Nephron progenitor cell (in vitro differentiated cells): ENCODE results near the gene ASCC1.
"Not testable (repeated sequence)": the region's sequence is repeated elsewhere in the genome, so short reads cannot be mapped to it uniquely, and the experiment has no call there.

Experiments
- DNase-seq: peaks from one replicate; pipeline ENCODE4 v3.0.0; 2021
- H3K27ac Mint-ChIP-seq: 2 replicates; pipeline ENCODE4 v1.8.0; 2021; ENCODE audit warnings: mild to moderate bottlenecking, moderate library complexity, mixed read lengths
- H3K27me3 Mint-ChIP-seq: 2 replicates; pipeline ENCODE4 v1.8.0; 2021; ENCODE audit warnings: mild to moderate bottlenecking, low read depth, mixed read lengths; ENCODE audit not compliant: poor library complexity
- H3K36me3 Mint-ChIP-seq: 2 replicates; pipeline ENCODE4 v1.8.0; 2021; ENCODE audit warnings: low read depth, mixed read lengths
- H3K4me1 Mint-ChIP-seq: 2 replicates; pipeline ENCODE4 v1.8.0; 2021; ENCODE audit warnings: mixed read lengths
- H3K4me3 Mint-ChIP-seq: 2 replicates; pipeline ENCODE4 v1.8.0; 2021; ENCODE audit warnings: mild to moderate bottlenecking, moderate library complexity, mixed read lengths
- H3K9me3 Mint-ChIP-seq: 2 replicates; pipeline ENCODE4 v1.8.0; 2021; ENCODE audit warnings: mild to moderate bottlenecking, moderate library complexity, mixed read lengths
- TF ChIP-seq, protein P1 (sequence below): fragments of 200-600 bp; sonication (generic); IDR thresholded peaks from 2 replicates; pipeline ENCODE4 v1.5.0; 2021; ENCODE audit warnings: antibody characterized with exemption

Gene ASCC1

DNA sequence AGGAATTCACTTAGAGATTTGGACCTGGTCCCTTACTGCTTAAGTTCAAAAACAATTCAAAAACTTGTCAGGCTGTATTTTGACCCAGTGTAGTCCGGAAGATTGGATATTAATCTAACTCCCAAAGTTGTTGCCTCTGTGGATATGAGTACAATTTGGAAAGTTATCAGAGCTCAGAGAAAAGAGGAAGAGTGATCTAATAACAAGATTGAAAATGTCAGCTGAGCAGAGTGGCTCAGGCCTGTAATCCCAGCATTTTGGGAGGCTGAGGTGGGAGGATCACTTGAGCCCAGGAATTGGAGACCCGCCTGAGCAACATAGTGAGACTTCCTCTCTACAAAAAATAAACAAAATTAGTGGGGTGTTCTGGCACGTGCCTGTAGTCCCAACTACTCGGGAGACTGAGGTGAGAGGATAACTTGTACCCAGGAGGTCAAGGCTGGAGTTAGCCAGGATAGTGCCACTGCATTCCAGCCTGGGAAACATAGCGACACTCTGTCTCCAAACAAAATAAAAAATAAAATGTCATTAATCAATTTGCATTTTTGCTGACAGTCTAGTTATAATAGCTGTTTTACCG is 3.2 kb upstream of the ASCC1 start:
- Mint-ChIP-seq H3K36me3 (peaks cover 26% of the 10 kb centered on the region), H3K4me3 (no peak overlapping the region), H3K27me3 (peaks cover 3% of the 10 kb centered on the region), H3K4me1 (peaks cover 51% of the 10 kb centered on the region), H3K9me3 (no peaks in the 10 kb centered on the region), H3K27ac (peak overlapping the region; percentile 62)
- TF ChIP-seq, protein P1, sequence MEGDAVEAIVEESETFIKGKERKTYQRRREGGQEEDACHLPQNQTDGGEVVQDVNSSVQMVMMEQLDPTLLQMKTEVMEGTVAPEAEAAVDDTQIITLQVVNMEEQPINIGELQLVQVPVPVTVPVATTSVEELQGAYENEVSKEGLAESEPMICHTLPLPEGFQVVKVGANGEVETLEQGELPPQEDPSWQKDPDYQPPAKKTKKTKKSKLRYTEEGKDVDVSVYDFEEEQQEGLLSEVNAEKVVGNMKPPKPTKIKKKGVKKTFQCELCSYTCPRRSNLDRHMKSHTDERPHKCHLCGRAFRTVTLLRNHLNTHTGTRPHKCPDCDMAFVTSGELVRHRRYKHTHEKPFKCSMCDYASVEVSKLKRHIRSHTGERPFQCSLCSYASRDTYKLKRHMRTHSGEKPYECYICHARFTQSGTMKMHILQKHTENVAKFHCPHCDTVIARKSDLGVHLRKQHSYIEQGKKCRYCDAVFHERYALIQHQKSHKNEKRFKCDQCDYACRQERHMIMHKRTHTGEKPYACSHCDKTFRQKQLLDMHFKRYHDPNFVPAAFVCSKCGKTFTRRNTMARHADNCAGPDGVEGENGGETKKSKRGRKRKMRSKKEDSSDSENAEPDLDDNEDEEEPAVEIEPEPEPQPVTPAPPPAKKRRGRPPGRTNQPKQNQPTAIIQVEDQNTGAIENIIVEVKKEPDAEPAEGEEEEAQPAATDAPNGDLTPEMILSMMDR, result no peak
- DNase-seq, result no peak

DNA sequence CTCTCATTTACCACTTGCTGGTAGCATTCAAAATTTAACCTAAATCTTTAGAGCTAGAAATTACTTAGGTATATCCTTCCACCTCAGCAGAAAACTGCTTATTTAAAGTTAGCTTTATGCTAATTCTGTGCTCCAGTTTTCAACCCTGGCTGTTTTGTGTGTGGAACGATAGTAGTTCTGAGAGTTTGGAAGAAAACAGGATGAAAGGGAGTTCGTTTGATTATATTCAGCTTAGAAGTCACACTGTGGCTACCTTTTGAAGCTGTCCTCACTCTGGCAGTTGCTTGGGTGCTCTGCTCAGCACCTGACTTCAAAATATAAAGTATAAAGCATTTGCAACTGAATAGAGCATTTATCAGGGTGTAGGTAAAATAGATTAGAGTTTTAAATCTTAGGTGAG is 2.6 kb upstream of the ASCC1 start:
- Mint-ChIP-seq H3K27ac (peak overlapping the region; percentile 62), H3K27me3 (peaks cover 3% of the 10 kb centered on the region), H3K4me1 (peaks cover 45% of the 10 kb centered on the region), H3K36me3 (peaks cover 21% of the 10 kb centered on the region), H3K9me3 (no peaks in the 10 kb centered on the region), H3K4me3 (no peak overlapping the region)
- TF ChIP-seq, protein P1, result no peak
- DNase-seq, result no peak

DNA sequence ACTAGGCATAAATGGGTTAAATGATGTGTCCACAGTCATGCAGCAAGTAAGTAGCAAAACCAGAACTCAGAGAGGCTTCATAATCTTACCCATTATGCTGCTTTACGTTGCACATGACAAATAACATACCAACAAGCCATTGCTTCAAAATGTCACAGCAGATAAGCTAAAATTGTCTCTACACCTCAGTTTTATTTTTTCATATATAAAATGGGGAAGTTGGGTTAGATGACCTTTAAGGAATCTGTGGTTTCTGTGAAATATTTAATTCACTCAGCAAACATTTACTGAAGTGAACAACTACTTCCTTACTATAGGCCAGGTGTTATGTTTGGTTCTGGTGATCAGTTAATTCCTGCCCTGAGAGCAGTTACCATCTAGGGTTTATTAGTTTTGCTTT is 2.2 kb upstream of the ASCC1 start:
- H3K4me3 Mint-ChIP-seq, result peak overlapping the region; percentile 40
- H3K36me3 Mint-ChIP-seq, result peaks cover 21% of the 10 kb centered on the region
- TF ChIP-seq, protein P1, result no peak
- H3K4me1 Mint-ChIP-seq, result peaks cover 42% of the 10 kb centered on the region
- no peak overlapping the region for H3K27ac Mint-ChIP-seq
- no peaks in the 10 kb centered on the region for H3K9me3 Mint-ChIP-seq
- DNase-seq, result no peak
- H3K27me3 Mint-ChIP-seq, result peaks cover 3% of the 10 kb centered on the region

DNA sequence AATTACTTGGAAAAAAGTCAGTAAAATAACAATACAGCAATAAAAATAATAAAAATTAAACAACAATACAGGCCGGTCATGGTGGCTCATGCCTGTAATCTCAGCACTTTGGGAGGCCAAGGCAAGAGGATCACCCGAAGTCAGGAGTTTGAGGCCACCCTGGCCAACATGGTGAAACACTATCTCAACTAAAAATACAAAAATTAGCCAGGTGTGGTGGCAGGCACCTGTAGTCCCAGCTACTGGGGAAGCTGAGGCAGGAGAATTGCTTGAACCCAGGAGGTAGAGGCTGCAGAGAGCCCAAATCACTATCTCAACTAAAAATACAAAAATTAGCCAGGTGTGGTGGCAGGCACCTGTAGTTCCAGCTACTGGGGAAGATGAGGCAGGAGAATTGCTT is 4.2 kb downstream of the ASCC1 start:
- DNase-seq, H3K4me3 Mint-ChIP-seq, H3K27me3 Mint-ChIP-seq, H3K9me3 Mint-ChIP-seq: not testable (repeated sequence)
- Mint-ChIP-seq H3K27ac (peak overlapping the region; percentile 42), H3K36me3 (peaks cover 29% of the 10 kb centered on the region), H3K4me1 (peaks cover 24% of the 10 kb centered on the region)

DNA sequence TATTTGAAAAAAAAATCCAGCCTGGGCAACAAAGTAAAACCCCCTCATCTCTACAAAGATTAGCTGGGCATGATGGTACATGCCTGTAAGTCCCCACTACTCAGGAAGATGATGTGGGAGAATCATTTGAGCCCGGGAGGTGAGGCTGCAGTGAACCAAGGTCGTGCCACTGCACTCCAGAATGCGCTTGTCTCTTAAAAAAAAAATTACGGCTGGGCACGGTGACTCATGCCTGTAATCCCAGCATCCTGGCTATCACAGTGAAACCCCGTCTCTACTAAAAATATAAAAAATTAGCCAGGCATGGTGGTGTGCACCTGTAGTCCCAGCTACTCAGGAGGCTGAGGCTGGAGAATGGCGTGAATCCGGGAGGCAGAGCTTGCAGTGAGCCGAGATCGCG is 4.7 kb downstream of the ASCC1 start:
- DNase-seq, H3K27me3 Mint-ChIP-seq, H3K9me3 Mint-ChIP-seq, H3K27ac Mint-ChIP-seq, H3K4me3 Mint-ChIP-seq: not testable (repeated sequence)
- Mint-ChIP-seq H3K4me1 (peaks cover 20% of the 10 kb centered on the region), H3K36me3 (peaks cover 31% of the 10 kb centered on the region)

DNA sequence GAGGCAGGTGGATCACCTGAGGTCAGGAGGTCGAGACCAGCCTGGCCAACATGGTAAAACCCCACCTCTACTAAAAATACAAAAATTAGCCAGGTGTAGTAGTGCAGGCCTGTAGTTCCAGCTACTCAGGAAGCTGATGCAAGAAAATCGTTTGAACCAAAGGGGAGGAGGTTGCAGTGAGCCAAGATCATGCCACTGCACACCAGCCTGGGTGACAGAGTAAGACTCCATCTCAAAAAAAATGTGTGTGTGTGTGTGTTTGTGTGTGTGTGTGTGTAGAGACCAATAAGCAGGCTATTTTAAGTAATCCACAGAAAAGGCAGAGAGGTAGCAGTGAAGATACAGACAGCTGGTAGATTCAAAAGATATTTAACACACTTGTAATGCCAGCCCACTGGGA is 7.5 kb downstream of the ASCC1 start:
- H3K4me3 Mint-ChIP-seq, H3K27ac Mint-ChIP-seq, DNase-seq, H3K27me3 Mint-ChIP-seq, H3K9me3 Mint-ChIP-seq: not testable (repeated sequence)
- H3K4me1 Mint-ChIP-seq, result peaks cover 15% of the 10 kb centered on the region
- H3K36me3 Mint-ChIP-seq, result peaks cover 38% of the 10 kb centered on the region

DNA sequence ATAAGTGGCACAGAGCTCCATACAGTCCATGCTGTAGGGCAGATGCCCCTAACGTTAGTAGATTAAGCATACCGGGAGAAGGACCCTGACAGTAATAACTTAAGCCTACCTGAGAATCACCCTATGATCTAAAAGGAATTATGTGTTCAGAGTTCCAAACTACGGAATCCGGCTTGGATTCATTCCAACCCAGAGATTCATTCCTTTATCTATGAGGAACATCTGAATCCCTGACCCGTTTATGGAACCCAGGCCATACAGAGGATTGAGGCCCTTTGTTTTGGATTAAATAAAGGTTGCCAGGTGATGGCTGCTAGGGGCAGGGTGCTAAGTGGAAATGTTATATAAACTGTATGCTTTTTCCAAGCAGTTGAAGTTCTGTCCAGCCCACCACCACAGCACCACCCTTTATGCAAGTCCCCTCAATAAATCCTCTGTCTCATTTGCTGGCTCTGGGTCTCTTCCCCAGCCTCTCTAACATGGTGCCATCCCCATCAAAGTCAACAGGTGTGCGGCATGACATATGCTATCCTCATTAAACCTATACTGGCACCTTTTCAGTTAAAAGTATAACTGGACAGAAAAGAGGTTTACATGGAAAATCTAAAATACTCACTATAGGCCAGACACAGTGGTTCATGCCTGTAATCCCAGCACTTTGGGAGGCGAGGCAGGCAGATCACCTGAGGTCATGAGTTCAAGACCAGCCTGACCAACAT is 9.4 kb downstream of the ASCC1 start:
- Mint-ChIP-seq H3K9me3 (no peaks in the 10 kb centered on the region), H3K36me3 (peaks cover 46% of the 10 kb centered on the region), H3K27ac (no peak overlapping the region), H3K4me1 (peaks cover 8% of the 10 kb centered on the region), H3K27me3 (no peaks in the 10 kb centered on the region), H3K4me3 (no peak overlapping the region)
- DNase-seq, result no peak
- TF ChIP-seq, protein P1, result no peak
